ENCODE data around the gene MEIS1.

DNA sequence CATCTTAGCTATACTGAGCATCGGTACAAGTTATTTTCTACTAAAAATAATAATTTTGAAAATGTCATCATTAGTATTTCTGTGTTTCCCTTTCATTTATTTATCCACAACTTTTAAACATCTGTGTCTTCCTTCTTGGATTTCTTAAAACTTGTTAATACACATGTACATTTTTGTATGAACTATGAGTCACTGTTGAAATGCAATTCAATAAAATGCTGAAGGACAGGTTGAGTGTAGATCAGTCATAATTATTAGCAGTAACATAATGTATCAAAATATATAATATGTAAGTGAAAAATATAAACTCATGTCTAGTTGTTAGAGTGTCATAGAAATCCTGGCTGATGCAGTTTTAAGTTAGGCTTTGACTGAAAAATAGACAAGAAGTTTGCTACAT, 115.9 kb downstream of the MEIS1 start:
- no peak for TF ChIP-seq POLR2A (IDR thresholded peaks at IDR 0.05)
- TF ChIP-seq, protein P1, sequence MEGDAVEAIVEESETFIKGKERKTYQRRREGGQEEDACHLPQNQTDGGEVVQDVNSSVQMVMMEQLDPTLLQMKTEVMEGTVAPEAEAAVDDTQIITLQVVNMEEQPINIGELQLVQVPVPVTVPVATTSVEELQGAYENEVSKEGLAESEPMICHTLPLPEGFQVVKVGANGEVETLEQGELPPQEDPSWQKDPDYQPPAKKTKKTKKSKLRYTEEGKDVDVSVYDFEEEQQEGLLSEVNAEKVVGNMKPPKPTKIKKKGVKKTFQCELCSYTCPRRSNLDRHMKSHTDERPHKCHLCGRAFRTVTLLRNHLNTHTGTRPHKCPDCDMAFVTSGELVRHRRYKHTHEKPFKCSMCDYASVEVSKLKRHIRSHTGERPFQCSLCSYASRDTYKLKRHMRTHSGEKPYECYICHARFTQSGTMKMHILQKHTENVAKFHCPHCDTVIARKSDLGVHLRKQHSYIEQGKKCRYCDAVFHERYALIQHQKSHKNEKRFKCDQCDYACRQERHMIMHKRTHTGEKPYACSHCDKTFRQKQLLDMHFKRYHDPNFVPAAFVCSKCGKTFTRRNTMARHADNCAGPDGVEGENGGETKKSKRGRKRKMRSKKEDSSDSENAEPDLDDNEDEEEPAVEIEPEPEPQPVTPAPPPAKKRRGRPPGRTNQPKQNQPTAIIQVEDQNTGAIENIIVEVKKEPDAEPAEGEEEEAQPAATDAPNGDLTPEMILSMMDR (IDR thresholded peaks at IDR 0.05): no peak
